ENCODE results near the gene HSD11B1.

DNA sequence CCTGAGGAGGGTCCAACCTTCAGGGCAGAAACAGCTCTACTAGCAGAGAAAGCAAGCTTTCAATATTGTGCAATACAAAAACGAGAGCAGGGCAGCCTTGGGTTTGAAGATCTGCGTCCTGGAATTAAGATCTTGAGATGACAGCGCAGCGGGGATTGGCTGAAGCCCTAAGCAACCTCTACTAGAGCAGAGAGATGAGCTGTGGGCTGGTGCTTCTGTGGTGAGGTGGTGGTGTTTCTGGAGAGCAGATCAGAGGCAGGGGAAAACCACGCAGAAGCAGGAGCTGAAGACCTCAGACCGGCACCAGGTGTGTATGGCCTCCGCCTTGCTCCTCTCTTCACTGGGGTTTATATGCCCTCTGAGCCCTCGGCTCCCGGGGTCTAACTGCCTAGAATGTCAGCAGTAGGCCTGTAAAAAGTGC lies 63.7 kb downstream of the HSD11B1 start:
- TF ChIP-seq, protein P1, sequence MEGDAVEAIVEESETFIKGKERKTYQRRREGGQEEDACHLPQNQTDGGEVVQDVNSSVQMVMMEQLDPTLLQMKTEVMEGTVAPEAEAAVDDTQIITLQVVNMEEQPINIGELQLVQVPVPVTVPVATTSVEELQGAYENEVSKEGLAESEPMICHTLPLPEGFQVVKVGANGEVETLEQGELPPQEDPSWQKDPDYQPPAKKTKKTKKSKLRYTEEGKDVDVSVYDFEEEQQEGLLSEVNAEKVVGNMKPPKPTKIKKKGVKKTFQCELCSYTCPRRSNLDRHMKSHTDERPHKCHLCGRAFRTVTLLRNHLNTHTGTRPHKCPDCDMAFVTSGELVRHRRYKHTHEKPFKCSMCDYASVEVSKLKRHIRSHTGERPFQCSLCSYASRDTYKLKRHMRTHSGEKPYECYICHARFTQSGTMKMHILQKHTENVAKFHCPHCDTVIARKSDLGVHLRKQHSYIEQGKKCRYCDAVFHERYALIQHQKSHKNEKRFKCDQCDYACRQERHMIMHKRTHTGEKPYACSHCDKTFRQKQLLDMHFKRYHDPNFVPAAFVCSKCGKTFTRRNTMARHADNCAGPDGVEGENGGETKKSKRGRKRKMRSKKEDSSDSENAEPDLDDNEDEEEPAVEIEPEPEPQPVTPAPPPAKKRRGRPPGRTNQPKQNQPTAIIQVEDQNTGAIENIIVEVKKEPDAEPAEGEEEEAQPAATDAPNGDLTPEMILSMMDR (IDR thresholded peaks at IDR 0.05; ENCODE audit: low read depth, low read length, missing input control) = no peak
- TF ChIP-seq EGR1 (IDR thresholded peaks at IDR 0.05; ENCODE audit: low read depth in 2 of 2) (no peak), TAF1 (conservative IDR thresholded peaks at IDR 0.05) (no peak), YY1 (IDR thresholded peaks at IDR 0.05) (no peak), JUND (IDR thresholded peaks at IDR 0.05) (no peak), REST (IDR thresholded peaks at IDR 0.05) (no peak)

Data from liver (tissue), 3 donors.